Measurements from ENCODE around the gene EIF4B. TPM values are rescaled to one million over a fixed set of nuclear protein-coding genes. Genes with fewer than 3 reads are reported as not detected.
A peak's percentile ranks its signal among the peaks of the same experiment; 100 is the strongest.

The EIF4B gene
- total and polyA plus RNA-seq, 2 of the 13 experiments (the other 11 are each of a cell fraction or from before 2014, with no cell fraction given): 416 to 548 TPM

DNA sequence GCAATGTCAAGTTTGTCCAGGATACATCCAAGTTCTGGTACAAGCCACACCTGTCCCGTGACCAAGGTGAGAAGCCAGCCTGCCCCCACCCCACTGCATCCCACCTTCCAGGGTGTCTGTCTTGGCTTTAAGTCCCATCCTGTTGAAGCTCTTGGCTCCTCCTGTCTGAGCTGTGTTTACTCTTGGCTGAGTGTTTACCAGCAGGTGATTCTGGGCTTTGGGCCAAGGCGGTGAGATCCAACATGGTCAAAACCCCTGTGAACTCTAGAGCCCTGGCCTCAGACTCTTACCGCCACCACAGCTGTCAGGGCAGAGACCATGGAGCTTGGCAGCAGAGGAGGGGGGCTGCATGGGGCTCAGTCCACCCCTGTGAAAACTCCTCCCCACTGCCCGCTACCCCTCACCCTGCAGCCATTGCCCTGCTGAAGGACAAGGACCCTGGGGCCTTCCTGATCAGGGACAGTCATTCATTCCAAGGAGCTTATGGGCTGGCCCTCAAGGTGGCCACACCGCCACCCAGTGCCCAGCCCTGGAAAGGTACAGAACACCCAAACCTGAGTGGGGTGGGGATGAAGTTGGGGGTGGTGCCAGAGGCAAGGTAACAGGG lies 55.3 kb downstream of the EIF4B start (continued):
- no peak for TF ChIP-seq ZNF557 (CRISPR knock-in tag; IDR thresholded peaks at IDR 0.05)
- no peak for TF ChIP-seq NFIB (CRISPR knock-in tag; IDR thresholded peaks at IDR 0.05; ENCODE audit: borderline replicate concordance)
- no peak for TF ChIP-seq ZBTB8A (CRISPR knock-in tag; IDR thresholded peaks at IDR 0.05; ENCODE audit: borderline replicate concordance, low read depth)
- no peak for TF ChIP-seq ZNF333 (CRISPR knock-in tag; IDR thresholded peaks at IDR 0.05; ENCODE audit: borderline replicate concordance)
- TF ChIP-seq FOXO1 (CRISPR knock-in tag; IDR thresholded peaks at IDR 0.05): peak; percentile 95
- peak; percentile 27; the same call in 1 of the 2 replicates for TF ChIP-seq PHF8 (CRISPR knock-in tag; IDR thresholded peaks at IDR 0.05)
- TF ChIP-seq GMEB2 (CRISPR knock-in tag; IDR thresholded peaks at IDR 0.05; ENCODE audit: low read depth): no peak
- peak; percentile 63; the same call in 1 of the 2 replicates for TF ChIP-seq MIXL1 (CRISPR knock-in tag; IDR thresholded peaks at IDR 0.05)
- TF ChIP-seq, protein P1, sequence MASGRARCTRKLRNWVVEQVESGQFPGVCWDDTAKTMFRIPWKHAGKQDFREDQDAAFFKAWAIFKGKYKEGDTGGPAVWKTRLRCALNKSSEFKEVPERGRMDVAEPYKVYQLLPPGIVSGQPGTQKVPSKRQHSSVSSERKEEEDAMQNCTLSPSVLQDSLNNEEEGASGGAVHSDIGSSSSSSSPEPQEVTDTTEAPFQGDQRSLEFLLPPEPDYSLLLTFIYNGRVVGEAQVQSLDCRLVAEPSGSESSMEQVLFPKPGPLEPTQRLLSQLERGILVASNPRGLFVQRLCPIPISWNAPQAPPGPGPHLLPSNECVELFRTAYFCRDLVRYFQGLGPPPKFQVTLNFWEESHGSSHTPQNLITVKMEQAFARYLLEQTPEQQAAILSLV (CRISPR knock-in tag; IDR thresholded peaks at IDR 0.05; ENCODE audit: borderline replicate concordance): peak; percentile 42; the same call in 1 of the 2 replicates
- TF ChIP-seq ZNF7 (CRISPR knock-in tag; IDR thresholded peaks at IDR 0.05): no peak
- 0 out of 2 replicates have a peak, but pooled peaks have one; percentile 14 for TF ChIP-seq ZKSCAN1 (IDR thresholded peaks at IDR 0.05; ENCODE audit: low read length)
- TF ChIP-seq ZNF737 (CRISPR knock-in tag; IDR thresholded peaks at IDR 0.05; ENCODE audit: borderline replicate concordance): no peak
- peak; percentile 71; the same call in 1 of the 2 replicates for TF ChIP-seq ZNF335 (CRISPR knock-in tag; IDR thresholded peaks at IDR 0.05)
- no peak for TF ChIP-seq NCOA1 (CRISPR knock-in tag; IDR thresholded peaks at IDR 0.05)
- TF ChIP-seq, protein P2, sequence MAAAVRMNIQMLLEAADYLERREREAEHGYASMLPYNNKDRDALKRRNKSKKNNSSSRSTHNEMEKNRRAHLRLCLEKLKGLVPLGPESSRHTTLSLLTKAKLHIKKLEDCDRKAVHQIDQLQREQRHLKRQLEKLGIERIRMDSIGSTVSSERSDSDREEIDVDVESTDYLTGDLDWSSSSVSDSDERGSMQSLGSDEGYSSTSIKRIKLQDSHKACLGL (CRISPR knock-in tag; IDR thresholded peaks at IDR 0.05): no peak
- TF ChIP-seq GMEB1 (CRISPR knock-in tag; IDR thresholded peaks at IDR 0.05; ENCODE audit: borderline replicate concordance): no peak
- TF ChIP-seq SMAD9 (CRISPR knock-in tag; IDR thresholded peaks at IDR 0.05): no peak
- TF ChIP-seq, protein P3, sequence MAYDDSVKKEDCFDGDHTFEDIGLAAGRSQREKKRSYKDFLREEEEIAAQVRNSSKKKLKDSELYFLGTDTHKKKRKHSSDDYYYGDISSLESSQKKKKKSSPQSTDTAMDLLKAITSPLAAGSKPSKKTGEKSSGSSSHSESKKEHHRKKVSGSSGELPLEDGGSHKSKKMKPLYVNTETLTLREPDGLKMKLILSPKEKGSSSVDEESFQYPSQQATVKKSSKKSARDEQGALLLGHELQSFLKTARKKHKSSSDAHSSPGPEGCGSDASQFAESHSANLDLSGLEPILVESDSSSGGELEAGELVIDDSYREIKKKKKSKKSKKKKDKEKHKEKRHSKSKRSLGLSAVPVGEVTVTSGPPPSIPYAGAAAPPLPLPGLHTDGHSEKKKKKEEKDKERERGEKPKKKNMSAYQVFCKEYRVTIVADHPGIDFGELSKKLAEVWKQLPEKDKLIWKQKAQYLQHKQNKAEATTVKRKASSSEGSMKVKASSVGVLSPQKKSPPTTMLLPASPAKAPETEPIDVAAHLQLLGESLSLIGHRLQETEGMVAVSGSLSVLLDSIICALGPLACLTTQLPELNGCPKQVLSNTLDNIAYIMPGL (CRISPR knock-in tag; IDR thresholded peaks at IDR 0.05; ENCODE audit: borderline replicate concordance in 1 of 2, low read depth in 1 of 2): peak in 1 of 2 experiments; percentile 62; a peak in 2 of 4 replicates
